ENCODE data around the gene ZMYND11.

ZMYND11 gene

DNA sequence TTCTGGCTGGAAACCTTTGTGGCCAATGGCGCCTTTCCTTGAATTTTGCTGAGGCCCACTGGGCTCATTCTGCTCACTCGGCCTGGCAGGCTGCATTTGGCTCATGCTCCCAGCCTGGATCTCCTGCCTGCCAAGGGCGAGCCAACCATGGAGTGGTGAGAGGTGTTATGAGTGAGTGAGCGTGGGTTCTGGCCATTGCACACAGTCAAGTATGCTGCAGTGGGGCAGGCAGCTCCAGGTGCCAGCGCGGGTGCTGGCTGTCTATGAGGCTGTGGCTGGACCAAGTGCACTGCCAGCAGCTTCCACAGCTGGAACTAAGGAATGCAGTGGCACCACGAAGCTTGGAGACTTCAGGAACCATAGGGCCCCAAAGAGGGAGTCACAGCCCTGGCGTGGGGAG, 43.9 kb upstream of the ZMYND11 start:
- Histone ChIP-seq H3K4me1 (no peaks in the 10 kb centered on the region), H3K4me3 (ENCODE audit: low read depth, low read length) (no peak overlapping the region), H3K27me3 (no peaks in the 10 kb centered on the region), H3K9me3 (no peaks in the 10 kb centered on the region; the same call in 1 of the 2 replicates), H3K36me3 (no peaks in the 10 kb centered on the region)
- TF ChIP-seq CTCF (IDR thresholded peaks at IDR 0.05; ENCODE audit: low read depth, low read length): no peak
- no peak for DNase-seq

GRCh38 chr10:92153-92552, 43.1 kb upstream of the ZMYND11 start:
- Histone ChIP-seq H3K9me3 (no peaks in the 10 kb centered on the region; the same call in 1 of the 2 replicates), H3K36me3 (no peaks in the 10 kb centered on the region), H3K27me3 (no peaks in the 10 kb centered on the region), H3K4me1 (no peaks in the 10 kb centered on the region), H3K4me3 (ENCODE audit: low read depth, low read length) (no peak overlapping the region)
- no peak for DNase-seq
- TF ChIP-seq CTCF (IDR thresholded peaks at IDR 0.05; ENCODE audit: low read depth, low read length): no peak

GRCh38 chr10:92846-93245, 42.4 kb upstream of the ZMYND11 start:
- Histone ChIP-seq H3K9me3 (no peaks in the 10 kb centered on the region; the same call in 1 of the 2 replicates), H3K4me1 (no peaks in the 10 kb centered on the region), H3K4me3 (ENCODE audit: low read depth, low read length) (no peak overlapping the region), H3K27me3 (no peaks in the 10 kb centered on the region), H3K36me3 (no peaks in the 10 kb centered on the region)
- TF ChIP-seq CTCF (IDR thresholded peaks at IDR 0.05; ENCODE audit: low read depth, low read length): no peak
- no peak for DNase-seq

DNA sequence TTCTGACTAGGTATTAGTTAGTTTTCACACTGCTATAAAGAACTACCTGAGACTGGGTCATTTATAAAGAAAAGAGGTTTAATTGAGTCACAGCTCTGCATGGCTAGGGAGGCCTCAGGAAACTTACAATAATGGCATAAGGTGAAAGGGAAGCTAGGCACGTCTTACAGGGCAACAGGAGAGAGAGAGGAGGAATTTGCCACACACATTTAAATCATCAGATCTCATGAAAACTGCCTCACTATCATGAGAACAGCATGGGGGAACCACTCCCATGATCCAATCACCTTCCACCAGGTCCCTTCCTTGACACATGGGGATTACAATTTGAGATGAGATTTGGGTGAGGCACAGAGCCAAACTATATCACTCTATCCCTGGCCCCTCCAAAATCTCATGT, 40.6 kb upstream of the ZMYND11 start:
- Histone ChIP-seq H3K4me3 (ENCODE audit: low read depth, low read length) (no peak overlapping the region), H3K4me1 (no peaks in the 10 kb centered on the region), H3K9me3 (no peaks in the 10 kb centered on the region; the same call in 1 of the 2 replicates), H3K36me3 (no peaks in the 10 kb centered on the region), H3K27me3 (no peaks in the 10 kb centered on the region)
- TF ChIP-seq CTCF (IDR thresholded peaks at IDR 0.05; ENCODE audit: low read depth, low read length): no peak
- no peak for DNase-seq

GRCh38 chr10:95356-96115, 39.7 kb upstream of the ZMYND11 start:
- no peak for TF ChIP-seq CTCF (IDR thresholded peaks at IDR 0.05; ENCODE audit: low read depth, low read length)
- H3K4me3 ChIP-seq (ENCODE audit: low read depth, low read length): no peak overlapping the region
- H3K27me3 ChIP-seq: no peaks in the 10 kb centered on the region
- H3K36me3 ChIP-seq: no peaks in the 10 kb centered on the region
- no peaks in the 10 kb centered on the region for H3K4me1 ChIP-seq
- no peaks in the 10 kb centered on the region; the same call in 1 of the 2 replicates for H3K9me3 ChIP-seq
- no peak for DNase-seq

DNA sequence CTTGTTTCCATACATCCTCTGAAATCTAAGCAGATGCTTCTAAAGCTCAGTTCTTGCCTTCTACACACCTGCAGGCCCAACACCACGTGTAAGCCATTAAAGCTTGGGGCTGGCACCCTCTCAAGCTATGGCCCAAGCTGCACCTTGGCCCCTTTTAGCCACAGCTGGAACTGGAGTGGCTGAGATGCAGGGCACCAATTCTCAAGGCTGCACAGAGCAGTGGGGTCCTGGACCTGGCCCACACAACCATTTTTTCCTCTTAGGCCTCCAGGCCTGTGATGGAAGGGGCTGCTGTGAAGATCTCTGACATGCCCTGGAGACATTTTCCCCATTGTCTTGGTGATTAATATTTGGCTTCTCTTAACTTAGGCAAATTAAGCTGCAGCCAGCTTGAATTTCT, 38.8 kb upstream of the ZMYND11 start:
- Histone ChIP-seq H3K4me3 (ENCODE audit: low read depth, low read length) (no peak overlapping the region), H3K36me3 (no peaks in the 10 kb centered on the region), H3K27me3 (no peaks in the 10 kb centered on the region), H3K9me3 (no peaks in the 10 kb centered on the region; the same call in 1 of the 2 replicates), H3K4me1 (no peaks in the 10 kb centered on the region)
- DNase-seq: no peak
- no peak for TF ChIP-seq CTCF (IDR thresholded peaks at IDR 0.05; ENCODE audit: low read depth, low read length)
